Epidermal melanocyte (primary cell): ENCODE measurements around the gene SMC6.

Experiments
- DNase-seq: peaks from one replicate; pipeline ENCODE4 v3.0.0; 2011; ENCODE audit warnings: low spot score; ENCODE audit not compliant: insufficient read length

Gene SMC6

DNA sequence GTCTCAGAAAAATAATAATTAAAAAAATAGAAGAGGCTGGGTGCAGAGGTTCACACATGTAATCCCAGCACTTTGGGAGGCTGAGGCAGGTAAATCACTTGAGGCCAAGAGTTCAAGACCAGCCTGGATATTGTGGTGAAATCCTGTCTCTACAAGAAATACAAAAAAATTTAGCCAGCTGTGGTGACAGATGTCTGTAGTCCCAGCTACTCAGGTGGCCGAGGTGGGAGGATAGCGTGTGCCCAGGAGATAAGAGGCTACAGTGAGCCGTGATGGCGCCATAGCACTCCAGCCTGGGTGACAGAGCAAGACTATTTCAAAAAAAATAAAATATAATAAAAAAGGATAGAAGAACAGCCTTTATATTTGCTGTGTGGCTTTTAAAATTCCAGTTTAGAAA, 35.9 kb downstream of the SMC6 start:
- no peak for DNase-seq

DNA sequence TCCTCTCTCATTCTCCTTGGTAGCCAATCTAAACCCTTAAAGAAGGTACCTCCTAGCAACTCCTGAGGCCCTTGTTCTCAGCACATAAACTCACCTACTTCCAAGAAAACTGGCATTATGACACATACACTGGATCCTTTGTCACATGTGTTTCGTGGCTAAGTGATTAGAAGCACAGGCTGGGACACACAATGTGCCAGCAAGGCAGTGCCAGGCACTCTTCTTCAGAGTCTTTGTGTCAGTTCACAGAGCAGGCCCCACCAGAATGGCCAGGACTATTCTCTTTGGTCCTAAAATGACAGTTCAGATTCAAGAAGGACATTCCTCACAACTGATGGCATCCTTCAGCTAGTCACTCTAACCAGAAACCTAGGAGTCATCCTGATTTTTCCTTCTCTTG, 40.3 kb downstream of the SMC6 start:
- no peak for DNase-seq

DNA sequence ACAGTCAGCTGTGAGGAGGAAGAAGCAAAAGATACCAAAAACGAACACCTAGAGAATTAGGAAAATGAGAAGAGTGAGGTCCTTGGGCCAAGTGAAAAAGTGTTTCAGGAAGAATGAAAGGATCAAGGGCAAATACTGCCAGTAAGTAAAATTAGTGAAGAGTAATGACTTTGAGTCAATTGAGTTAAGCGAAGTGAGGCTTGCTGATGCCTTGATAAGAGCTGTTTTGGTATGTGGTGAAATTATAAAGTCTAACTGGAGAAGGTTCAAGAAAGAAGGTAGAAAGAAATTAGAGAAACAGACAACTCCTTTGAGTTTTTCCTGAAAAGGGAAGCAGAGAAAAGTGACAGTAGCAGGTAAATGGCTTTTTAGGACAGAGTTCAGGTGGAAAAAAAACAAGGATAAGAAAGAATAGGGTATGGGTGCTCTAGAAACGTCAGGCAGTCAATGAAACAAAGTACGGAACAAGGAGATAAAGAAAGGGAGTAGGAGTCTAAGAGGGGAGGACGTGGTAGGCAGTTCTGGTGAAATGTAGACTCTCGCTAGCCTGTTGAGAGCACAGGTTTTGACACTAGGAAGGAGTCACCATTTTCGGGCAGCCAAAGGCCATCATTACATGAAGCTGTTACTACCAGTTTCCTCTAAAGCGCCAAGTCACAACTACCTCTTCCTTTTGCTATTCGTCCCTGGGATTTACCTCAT, 42.9 kb downstream of the SMC6 start:
- no peak for DNase-seq

DNA sequence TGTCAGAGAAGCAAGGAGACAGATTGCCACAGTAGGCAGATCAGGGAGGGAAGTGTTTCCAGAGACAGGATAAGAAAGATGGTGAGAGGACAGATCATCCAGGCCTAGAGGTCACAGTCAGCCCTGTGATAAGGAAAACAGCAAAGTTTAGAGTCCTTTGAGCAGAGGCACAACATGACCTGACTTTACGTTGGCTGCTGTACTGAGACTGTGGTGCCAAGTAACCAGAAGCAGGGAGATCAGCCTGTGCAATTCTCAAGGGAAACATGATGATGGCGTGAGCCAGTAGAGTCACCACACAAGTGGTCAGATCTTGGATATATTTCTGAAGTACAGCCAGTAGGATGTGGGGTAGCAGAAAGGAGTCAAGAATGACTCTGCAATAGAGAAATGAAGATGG, 43.7 kb downstream of the SMC6 start:
- DNase-seq, result no peak

DNA sequence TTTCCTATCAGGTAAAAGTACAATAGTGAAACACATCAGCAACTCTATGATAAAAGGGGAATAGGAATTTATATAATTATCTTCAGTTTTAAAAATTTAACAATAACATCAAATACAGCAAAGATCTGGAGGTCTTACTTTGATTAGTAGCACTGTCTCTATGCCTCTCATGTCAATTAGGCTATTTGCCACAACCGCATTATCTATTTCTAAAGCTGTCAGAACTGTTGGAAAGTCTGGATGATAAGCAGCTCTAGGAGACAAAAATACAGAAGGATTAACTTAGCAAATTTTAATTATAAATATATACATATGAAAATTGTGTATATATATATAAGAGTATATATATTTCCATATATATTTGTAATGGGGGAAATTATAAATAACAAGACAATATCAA, 45.1 kb downstream of the SMC6 start:
- DNase-seq, result no peak

DNA sequence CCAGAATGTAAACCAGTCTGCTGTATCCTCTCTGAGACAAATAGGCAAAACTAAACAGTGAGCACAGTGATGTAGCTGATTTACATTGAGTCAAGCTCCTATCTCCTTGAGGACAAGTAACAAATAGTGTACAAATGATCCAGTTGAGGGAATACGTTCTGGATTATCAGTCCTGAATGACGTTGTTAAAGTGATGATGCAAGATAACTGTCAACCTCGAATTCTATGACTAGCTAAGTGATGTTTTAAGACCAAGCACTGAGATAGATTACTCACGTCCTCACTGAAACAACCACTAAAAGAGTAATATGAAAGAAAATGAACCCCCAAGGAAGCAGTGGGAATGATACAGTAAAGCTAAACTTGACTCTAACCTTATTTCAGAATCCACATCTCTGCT, 46.8 kb downstream of the SMC6 start:
- no peak for DNase-seq

DNA sequence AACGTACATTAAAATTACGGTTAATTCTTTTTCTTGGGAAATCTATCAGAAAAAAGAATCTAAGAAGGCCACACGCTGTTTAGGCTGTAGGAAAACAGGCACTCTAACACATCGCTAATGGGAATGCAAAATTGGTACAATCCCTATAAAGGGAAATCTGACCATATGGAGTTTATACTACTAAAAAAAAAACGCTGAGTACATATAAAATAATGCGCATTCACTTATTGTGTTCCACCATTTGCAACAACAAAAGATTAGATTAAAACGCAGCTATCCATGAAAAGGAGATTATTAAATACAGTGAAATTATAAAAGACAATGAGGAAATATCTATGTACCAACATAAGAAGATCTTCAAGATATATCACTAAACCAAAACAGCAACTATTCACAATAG, 62.8 kb downstream of the SMC6 start:
- no peak for DNase-seq

DNA sequence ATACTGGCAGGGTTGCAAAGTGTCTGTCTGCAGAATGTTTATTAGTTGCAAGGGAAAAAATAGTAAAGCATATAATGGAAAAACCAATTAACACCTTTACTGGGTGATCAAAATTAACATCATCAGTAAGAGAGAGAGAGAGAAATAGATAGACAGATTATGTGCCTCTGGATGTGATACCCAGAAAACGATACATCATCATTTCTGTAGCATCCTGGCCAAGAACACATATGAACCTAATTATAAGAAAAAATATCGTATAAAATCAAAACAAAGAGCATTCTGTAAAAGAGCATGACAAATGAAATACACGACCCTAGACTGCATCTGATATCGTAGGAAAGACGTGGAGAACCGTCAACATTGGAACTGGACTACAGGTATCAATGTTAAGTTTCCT, 64.6 kb downstream of the SMC6 start:
- no peak for DNase-seq

DNA sequence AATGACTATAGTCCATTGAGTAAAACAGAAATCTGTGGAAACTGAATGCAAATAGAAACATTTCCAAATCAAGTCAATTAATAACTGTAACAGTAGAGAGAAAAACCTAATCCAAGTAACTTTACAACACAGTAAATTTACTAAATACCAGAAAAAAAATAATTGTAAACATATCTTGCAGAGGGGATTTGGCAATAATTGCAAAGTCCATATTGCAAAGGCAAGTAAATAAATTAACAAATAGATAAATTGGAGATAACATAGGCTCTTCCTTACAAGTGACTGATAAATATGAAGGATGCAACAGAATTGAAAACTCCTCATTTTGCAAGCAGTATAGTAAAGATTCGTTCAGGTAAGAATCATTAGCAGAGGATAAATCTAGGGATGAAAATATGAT, 65.0 kb downstream of the SMC6 start:
- DNase-seq, result no peak

DNA sequence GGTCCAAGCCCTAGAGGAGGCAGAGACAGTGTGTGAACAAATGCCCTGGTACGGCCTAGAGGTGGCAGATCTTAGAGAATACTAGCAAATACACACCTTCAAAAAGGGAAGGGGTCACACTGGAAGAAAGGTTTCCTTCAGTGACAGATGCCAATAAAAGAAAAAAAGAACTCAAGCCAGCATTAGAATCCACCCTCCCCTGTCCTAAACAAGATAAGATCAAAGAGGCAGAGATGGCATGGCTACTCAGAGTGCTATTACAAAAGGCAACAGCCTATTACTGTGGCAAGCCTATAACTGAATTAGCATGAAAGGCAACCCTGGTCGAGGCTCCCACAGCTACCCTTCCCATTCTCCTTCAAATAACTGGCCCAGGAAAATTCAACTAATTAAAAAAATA, 69.6 kb downstream of the SMC6 start:
- no peak for DNase-seq

DNA sequence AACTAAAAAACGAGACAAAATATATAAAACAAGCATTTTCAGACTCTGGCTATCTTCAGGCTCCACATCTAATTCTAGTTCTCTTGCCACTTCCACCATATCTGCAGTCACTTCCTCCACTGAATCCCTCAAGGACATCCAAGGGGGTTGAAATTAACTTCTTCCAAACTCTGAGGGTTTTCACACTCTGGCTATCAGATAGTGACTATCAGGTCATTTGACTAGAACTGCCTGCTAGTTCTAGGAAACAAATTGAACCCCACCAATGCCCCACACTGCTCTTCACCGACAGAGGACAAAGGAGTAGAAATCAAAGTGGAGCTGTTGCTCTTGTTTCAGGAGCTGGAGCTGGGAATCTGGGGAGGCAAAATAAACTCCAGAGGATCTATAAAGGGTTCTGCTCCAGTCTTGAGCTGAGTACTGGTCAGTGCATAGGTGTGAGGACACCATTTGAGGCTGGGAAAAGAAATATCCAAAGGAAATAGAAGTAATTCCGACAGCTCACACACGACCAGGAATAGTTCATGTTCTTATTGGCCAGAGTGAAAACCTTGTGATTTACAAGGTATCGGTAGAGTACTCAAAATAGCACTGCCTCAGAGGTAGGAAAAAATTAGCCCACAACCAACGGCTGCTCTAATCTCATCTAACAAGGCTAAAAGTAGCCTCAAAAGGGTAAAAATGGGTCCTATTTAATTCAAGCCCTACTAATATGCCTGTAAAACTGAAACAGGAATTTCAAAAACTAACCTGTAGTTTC, 71.3 kb downstream of the SMC6 start:
- DNase-seq, result no peak

DNA sequence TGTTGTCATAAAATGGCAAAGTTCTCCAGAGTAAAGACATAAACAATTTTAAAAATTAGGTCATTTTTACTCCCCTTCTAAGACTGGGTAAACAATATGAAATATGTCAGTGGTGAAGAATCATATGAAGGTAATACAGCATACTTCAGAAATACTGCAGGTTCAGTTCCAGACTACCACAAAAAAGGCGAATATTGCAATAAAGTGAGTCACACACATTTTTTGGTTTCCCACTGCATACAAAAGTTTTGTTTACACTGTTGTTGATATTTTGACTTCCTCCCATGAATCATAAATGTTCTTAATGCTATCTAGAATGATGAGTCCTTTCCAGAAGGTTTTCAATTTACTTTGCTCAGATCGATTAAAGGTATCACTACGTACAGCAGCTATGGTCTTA, 73.5 kb downstream of the SMC6 start:
- no peak for DNase-seq

DNA sequence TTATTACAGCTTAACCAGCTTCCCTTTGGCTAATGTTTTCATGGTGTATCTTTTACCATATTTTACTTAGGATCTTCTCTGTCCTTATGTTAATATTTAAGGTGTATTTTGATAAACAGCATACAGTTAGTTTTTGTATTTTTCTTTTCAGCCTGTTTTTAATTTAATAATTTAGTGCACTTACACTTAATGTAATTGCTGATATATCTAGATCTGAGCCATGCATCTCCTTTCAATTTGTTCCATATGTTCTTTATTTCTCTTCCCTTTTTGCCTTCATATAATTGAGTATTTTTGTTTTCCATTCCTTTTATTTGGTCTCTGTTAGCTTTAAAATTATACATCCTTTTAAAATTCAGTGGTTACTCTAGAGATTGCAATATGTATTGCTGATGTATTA, 78.8 kb downstream of the SMC6 start:
- no peak for DNase-seq

DNA sequence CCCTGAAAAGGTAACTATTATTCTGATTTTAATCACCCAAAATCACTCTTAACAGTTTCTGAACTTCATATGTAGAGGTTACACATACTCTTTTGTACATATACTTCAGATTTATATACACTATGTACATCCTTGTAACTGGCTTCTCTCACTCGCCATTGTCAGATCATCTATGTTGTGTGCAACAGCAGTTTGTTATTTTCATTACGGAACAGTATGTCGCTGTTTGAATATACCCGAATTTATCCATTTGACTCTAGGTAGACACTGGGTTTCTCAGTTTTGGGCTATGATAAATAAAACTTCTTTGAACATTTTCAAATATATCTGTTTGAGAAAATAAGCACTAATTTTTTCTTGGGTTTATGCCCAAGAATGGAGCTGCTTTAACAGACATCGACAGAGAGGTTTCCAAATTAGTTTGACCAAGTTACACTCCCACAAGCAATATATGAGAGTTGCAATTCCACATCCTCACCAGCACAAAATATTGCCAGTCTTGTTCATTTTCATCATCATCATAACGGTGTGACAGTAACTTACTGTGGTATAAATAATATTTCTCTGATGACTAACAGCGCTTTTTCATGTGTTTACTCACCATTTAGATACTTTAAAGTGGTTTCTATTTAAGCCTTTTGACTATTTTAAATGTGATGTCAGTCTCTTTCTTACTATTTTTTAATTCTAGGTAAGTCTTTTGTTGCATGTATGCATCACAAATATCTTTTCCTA, 80.9 kb downstream of the SMC6 start:
- no peak for DNase-seq

DNA sequence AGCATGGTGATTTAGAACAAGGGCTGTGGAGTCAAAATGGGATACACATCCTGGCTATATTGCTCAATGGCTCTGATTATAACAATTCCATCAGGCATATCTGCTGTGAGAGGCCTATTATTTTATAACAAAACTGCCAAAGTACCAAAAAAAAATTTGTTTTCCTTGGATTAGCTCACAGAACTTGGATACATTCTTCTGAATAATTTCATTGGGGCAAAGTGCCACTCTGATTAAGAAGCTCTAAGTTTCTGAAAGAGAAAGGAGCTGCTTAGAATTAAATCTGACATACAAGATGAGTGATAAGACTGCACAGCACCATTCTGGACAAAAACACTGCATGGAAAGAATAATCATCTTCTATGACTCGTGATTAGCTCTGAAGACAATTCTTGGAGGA, 85.7 kb downstream of the SMC6 start:
- DNase-seq, result no peak

DNA sequence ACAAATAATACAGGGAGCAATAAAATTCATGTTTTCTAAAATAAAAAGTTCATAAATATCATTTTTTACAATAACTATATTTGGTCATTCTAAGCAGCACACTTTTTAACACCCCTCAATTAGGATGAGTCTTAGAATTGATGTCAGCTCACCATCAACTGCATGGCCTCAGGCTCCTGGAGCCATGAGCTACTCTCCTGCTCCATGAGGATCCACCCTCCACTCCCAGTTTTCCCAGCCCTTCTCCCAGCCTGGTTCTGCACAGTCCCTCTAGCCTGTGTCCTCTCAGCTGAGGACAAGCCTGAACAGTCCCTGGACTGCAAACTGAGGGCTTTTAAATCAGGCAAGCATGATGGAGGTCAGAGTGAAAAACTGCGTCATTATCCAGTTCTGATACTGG, 89.1 kb downstream of the SMC6 start:
- DNase-seq, result no peak

DNA sequence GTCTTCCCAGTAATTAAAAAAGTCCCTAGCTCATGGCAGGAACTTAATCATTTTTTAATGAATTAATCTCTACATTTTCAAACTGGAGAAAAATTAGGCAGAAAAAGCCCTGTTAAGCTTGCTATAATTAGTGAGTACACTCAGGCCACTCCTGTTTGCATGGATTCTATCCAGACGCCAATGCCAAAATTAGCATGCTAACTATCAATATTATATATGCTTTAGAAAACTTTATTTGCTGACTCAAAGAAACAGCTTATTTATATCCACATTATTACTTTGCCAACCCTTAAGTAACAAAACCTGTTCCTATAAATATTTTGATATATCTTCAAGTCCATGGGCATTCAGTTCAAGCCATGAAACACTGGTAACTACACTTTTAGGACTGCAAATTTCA, 90.9 kb downstream of the SMC6 start:
- DNase-seq, result no peak

DNA sequence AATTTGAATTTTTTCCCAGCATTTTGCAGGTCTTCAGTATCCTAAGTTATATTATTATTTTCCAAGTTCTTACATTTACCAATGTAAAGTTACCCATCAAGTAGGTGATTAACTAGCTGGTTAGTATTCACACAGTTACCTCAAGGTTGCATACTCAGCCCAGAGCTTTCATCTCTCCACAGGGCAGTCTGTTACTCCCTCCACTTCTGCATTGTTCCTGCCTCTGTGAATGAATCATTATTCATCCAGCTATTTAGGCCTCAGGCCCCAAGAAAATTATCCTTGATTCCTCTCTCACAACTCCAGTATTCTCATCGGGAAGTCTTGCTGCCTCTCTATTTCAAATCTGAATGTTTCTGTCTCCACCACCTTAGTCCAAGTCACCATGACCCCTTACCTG, 92.2 kb downstream of the SMC6 start:
- DNase-seq, result no peak

DNA sequence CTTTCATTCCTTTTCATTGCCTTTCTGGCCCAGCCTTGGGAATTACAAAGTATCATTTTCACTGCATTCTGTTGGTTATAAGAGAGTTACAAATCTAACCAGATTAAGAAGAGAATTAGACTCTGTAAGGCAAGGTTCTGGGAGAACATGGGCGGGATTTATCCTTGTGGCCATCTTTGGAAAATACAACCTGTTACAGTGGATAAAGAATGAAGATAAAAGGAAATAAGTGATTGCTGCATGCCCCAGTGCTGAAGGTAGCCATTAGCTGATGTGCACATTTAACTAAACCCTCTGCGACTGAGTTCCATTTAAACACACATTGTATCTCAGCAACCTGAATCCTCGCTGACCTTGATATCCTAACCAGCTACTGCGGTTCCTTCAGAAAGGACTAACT, 93.4 kb downstream of the SMC6 start:
- no peak for DNase-seq

DNA sequence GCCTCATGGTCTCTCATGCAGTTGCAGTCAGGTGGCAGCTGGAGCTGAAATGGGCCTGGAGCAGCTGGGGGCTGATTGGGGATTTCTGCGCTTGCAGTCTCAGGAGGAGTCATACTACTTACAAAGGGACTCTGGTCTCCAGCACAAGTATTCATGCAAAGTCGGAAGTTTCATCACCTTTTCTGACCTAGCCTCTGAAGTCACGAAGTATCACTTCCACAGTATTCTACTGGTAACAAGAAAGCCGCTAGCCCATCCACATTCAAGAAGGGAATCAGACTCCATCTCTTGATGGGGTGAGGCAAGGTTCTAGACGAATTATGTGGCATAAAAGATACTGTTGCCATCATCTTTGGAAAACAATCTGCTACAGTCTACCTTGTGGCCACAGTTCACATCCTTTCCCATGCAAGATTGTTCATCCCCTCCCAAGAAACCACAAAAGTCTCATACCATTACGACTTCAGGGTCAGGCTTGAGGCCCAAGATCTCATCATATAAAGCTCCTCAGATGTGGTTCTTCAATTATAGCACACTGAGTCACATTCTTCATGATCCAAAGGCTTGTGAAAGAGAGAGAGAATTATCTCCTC, 95.3 kb downstream of the SMC6 start:
- no peak for DNase-seq

DNA sequence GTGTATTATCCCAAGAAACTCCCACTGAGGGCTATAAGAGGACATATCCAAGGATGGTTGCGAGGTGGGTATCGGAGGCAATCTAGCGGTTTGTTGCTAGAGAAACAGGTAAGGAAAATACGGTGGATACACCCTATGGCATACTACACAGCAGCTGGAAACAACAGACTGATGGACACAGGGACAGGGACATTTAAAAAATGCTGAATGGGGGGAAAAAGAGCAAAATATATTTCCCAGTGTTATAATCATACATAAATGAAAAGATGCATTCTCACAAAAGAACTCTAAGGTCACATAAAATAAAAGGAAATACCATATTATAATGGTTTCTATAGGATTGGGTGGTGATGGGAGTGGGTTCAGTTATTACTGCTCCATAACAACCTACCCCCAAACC, 95.9 kb downstream of the SMC6 start:
- DNase-seq, result no peak

DNA sequence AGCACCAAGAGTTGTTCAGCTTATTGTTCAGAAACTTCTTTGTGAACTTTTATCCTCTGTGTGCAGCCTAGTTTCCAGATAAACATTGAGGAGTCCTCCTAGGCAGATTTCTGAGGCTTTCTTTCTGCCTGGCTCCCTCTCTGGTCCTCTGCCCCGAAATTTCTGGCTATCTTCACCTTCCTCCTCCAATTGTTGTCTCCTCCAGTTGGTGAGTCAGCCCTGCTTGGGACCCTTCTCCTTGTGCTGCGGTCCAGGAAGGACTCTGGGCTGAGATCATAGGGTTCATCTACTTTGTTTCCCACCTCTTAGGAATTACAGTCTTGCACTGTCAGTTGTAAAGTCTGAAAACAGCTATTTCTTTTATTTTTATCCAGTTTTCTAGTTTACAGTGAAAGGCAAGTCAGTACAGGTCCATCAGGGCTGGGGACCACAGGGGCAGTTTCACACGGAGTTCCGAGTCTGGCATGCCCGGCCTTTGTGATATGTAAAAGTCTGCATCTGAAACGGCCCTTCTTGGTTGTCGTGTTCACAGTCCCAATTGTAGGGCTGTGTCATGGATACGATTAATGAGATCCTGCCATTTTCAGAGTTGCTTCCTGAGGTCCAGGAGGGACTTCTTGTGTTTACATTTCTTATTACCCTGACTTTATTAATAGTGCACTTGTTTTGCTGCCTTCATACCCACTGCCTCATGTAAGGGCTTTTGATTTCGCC, 100.8 kb downstream of the SMC6 start:
- DNase-seq, result no peak
